ENCODE results near the gene HAAO. TPM values are rescaled to one million over a fixed set of nuclear protein-coding genes. Genes with fewer than 3 reads are reported as not detected.

The HAAO gene
- total RNA-seq, 1 donor from 2014 or later, result 2.3 TPM

- ATAC-seq (ENCODE audit: poor library complexity) (no peak), DNase-seq (no peak)
- intact Hi-C loops (cut with DNase I), result no loop called here
These were observed 4.9 kb upstream of the HAAO start for GRCh38 chr2:42797281-42797680.

GRCh38 chr2:42796427-42797248 lies 4.3 kb upstream of the HAAO start:
- ATAC-seq (ENCODE audit: poor library complexity) (no peak), DNase-seq (no peak)
- intact Hi-C loops (cut with DNase I), result no loop called here

- intact Hi-C loops (cut with DNase I), result no loop called here
- no peak for DNase-seq
- no peak for ATAC-seq (ENCODE audit: poor library complexity)
These were observed 3.5 kb upstream of the HAAO start for GRCh38 chr2:42795841-42796301.

- no peak for ATAC-seq (ENCODE audit: poor library complexity)
- intact Hi-C loops (cut with DNase I), result no loop called here
- no peak for DNase-seq
These were observed 2.9 kb upstream of the HAAO start for GRCh38 chr2:42795275-42795674.

- DNase-seq, result no peak
- ATAC-seq (ENCODE audit: poor library complexity), result peak; percentile 13
- intact Hi-C loops (cut with DNase I), result no loop called here
These were observed 2.1 kb upstream of the HAAO start for GRCh38 chr2:42794271-42795046.

GRCh38 chr2:42793334-42794270 lies 1.2 kb upstream of the HAAO start:
- no peak for DNase-seq
- intact Hi-C loops (cut with DNase I), result no loop called here
- ATAC-seq (ENCODE audit: poor library complexity), result peak; percentile 20

- peak; percentile 80 for ATAC-seq (ENCODE audit: poor library complexity)
- no peak for DNase-seq
- intact Hi-C loops (cut with DNase I), result no loop called here
These were observed 248 bp downstream of the HAAO start for GRCh38 chr2:42792087-42792582.

- DNase-seq (no peak), ATAC-seq (ENCODE audit: poor library complexity) (no peak)
- intact Hi-C loops (cut with DNase I), result no loop called here
These were observed 777 bp downstream of the HAAO start for GRCh38 chr2:42791606-42792005.

- ATAC-seq (ENCODE audit: poor library complexity) (no peak), DNase-seq (no peak)
- intact Hi-C loops (cut with DNase I), result no loop called here
These were observed 2.6 kb downstream of the HAAO start for GRCh38 chr2:42789751-42790150.

GRCh38 chr2:42788882-42789281 lies 3.5 kb downstream of the HAAO start:
- intact Hi-C loops (cut with DNase I), result no loop called here

GRCh38 chr2:42788478-42788793 lies 3.9 kb downstream of the HAAO start:
- ATAC-seq (ENCODE audit: poor library complexity) (no peak), DNase-seq (no peak)
- intact Hi-C loops (cut with DNase I), result no loop called here

More at GRCh38 chr2:42788882-42789281, 3.5 kb downstream of the HAAO start:
- DNase-seq (no peak), ATAC-seq (ENCODE audit: poor library complexity) (no peak)

GRCh38 chr2:42787788-42788477 lies 4.5 kb downstream of the HAAO start:
- DNase-seq (no peak), ATAC-seq (ENCODE audit: poor library complexity) (no peak)
- intact Hi-C loops (cut with DNase I), result no loop called here

GRCh38 chr2:42787424-42787787 lies 5.0 kb downstream of the HAAO start:
- DNase-seq (no peak), ATAC-seq (ENCODE audit: poor library complexity) (no peak)
- intact Hi-C loops (cut with DNase I), result no loop called here

- DNase-seq (no peak), ATAC-seq (ENCODE audit: poor library complexity) (no peak)
- intact Hi-C loops (cut with DNase I), result no loop called here
These were observed 5.6 kb downstream of the HAAO start for GRCh38 chr2:42786561-42787345.

- intact Hi-C loops (cut with DNase I), result no loop called here
- ATAC-seq (ENCODE audit: poor library complexity), result no peak
- DNase-seq, result no peak
These were observed 8.0 kb downstream of the HAAO start for GRCh38 chr2:42784204-42784880.

GRCh38 chr2:42783511-42783910 lies 8.9 kb downstream of the HAAO start:
- intact Hi-C loops (cut with DNase I), result no loop called here
- DNase-seq, result no peak
- no peak for ATAC-seq (ENCODE audit: poor library complexity)

GRCh38 chr2:42781181-42781580 lies 11.2 kb downstream of the HAAO start:
- intact Hi-C loops (cut with DNase I), result no loop called here
- DNase-seq (no peak), ATAC-seq (ENCODE audit: poor library complexity) (no peak)
